DMS53 treated with DMSO at 0.1 percent for 48 hours (cell line): ENCODE data around the gene DICER1.

Experiments
- DNase-seq: peaks from one replicate; lab custom pipeline; 2025; ENCODE audit not compliant: unreplicated experiment; lab: John Stamatoyannopoulos, UW

DICER1 gene

DNA sequence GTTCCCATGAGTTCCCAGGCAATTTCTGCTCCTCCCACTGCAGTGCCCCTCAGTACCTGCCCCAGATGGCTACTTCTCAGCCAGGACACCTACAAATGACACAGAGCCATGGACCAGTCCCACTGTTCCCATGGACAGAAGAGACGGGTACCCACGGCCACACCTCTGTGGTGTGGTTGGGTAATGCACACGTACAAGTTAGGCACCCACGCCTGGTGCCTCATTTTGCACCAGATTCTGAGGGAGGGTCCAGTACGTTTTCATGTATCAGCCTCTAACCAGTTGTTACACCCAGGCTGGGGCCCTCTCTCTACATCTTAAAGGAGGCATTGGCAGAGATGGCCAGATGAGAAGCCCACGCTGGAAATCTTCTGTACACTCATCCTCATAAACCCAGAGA is 114.0 kb downstream of the DICER1 start:
- no peak for DNase-seq

DNA sequence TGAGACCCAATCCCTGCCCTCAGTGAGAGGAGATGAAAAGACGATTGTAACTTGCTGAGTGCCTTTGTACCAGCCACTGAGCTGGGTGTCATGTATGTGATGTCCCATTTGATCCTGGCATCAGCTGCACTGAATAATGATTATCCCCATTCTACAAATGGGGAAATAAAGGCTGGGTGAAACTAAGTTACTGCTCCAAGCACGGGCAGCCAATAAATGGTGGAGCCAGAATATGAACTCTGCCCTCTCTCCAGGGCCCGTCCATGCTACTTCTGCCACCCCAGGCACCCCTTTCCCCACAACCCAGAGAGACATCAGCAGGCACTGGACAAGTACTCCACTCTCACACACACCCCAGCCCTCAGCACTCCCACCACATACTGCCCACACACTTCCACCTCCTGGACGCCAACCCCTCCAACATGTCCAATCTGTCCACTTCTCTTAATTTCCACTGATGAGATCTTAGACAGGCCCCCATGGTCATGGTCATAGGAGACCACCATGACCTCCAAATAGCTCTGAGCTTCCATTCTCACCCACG is 115.8 kb downstream of the DICER1 start:
- DNase-seq = no peak

DNA sequence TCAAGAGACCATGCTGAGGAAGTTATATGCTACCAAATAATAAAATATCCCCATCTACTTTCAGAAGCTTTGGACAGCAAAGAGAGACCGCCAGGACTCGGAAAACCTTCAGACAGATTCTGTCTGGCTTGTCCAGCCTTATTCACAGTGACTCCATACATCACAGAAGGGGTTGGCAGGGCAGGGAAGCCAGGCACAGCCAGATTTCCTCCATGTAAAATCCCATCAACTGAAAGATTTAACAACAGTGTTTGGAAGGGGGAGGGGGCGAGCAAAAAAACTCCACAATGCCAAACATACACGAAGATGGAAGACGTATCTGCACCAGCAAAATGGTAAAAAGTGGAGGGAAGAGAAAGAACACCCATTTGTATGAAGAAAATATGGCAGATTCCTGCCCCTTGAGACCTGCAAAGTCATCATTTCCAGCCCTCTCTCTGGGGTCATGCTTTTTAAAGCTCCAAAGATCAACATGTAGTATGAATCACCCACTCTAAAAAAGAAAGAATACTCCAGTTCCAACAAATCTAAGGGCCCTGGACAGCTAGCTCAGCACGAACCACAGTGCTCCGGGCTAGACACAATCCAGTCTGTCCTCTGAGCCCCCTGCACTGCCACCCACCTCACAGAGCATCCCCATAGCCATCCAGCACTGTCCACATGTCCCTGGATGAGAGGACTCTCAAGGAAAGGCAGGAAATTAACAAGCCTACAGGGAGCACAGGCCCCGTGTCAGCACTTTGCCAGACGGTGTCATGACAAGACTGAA is 116.4 kb downstream of the DICER1 start:
- no peak for DNase-seq

DNA sequence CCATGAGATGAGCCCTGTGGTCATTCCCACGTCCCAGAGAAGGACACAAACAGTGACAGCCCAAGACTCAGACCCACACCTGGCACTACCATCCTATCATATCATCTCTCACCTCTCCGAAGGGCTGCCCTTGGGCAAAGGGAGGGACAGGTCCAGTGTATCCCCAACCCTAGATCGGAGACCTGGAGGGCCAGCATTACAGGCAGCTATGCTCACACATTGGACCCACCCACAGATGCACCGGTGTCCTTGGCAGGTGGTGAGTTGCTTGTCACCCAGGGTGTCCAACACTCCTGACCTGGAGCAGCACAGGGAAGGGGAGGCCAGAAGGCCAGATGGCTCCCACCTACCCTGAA is 117.4 kb downstream of the DICER1 start:
- no peak for DNase-seq

DNA sequence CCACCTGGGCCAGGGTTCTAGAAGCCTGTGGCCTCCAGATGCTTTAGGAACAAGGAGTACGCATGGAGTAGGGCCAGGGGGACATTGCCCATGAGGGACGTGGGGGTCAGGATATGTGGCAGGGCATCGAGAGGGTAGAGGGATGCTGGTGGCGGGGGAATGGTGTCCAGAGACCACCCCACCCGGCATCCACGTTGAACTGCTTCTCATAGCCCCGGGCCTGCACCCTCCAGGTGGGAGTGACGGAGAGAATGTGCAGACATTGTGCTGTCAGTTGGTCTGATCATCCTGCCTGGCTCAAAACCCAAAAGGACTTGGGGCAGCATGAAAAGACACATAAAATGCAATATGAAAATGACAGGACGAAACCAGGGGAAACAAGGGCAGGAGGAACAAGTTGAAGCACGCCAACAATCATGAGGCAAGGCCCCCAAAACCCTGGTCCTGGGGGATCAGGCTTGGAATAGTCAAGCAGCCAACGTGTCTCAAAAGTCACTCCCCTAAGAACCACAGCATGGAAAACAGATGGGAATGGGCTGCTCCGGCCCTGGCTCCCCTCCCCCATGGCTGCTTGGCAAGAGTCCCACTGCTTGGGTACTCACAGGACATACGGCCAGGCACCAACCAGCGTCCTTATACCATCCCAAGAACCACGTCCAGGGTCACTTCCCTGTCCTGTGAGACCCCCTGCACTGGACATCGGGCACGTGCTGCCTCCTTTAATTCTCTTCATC is 117.9 kb downstream of the DICER1 start:
- no peak for DNase-seq

DNA sequence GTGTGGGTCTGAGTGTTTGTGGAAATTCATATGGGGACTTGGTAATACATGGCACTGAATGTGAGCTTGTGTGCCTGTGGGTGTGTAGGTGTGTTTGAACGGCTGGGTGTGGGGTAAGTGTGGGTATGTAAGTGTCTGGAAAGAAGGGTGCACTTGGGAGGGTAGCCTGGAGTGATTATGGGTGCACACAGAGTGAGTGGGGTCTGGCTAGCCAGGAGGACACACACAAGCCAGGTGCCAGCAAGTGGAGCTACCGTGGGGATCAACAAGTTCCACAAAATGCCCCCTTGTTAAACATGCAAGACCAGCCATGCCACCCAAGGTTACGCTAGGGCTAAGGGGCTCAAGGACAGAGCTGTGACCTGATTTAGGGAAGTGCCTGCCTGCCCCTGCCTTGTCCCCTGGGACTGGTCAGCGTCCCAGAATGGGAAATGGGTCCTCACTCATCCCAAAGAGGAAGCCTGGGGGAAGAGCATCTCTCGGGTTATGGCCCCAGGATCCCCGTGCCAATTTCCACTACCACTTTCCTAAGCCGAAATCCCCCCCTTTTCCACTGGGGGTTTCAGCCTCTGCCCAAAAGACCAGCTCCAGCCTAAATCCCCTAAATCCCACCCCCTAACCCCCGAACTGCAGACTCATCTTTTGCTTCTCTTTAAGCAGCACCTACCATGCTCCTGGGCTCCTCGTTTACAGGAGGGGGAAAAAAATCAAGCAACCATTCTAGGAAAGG is 118.6 kb downstream of the DICER1 start:
- no peak for DNase-seq

DNA sequence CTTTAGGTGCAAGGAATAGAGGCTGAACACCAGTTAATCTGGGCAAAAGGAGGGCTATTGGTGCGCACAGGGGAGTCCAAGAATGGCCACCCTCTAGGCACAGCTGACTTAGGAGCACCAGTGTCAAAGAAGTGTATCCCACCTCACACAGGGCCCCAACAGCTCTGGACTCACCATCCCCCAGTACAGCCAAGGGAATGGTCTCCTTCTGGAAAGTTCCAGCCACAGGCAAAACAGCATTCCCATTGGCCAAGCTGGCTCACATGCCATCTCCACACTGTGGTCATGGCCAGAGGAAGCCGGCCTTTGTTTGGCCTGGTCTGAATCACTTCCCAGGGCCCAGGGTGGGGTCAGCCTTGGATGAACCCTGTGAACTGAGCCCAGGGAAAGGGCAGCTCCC is 120.1 kb downstream of the DICER1 start:
- no peak for DNase-seq
